AG04449 (cell line): ENCODE results near the gene KIAA0319L.

Experiments
- CTCF ChIA-PET: fragments of 350-600 bp; formaldehyde crosslinking; extraction: SDS; loops from one replicate; lab custom pipeline; 2021; ENCODE audit warnings: antibody characterized with exemption; lab: Yijun Ruan, JAX
- POLR2A ChIA-PET: fragments of 400-600, 350-600 bp; formaldehyde crosslinking; extraction: SDS; loops from one replicate; lab custom pipeline; 2020; ENCODE audit warnings: antibody characterized with exemption, inconsistent platforms; lab: Yijun Ruan, JAX
- DNase-seq: peaks from one replicate; pipeline ENCODE4 v3.0.0-alpha.2; 2010; ENCODE audit warnings: low read depth, low spot score
- H3K4me3 ChIP-seq: 2 replicates; pipeline ENCODE4 v1.5.1; 2011; ENCODE audit warnings: low read depth, mild to moderate bottlenecking, control low read depth, low read length
- CTCF ChIP-seq: IDR thresholded peaks from one replicate; pipeline ENCODE4 v1.5.1; 2011; ENCODE audit warnings: mild to moderate bottlenecking, moderate library complexity, low read length, control low read depth, inconsistent platforms; ENCODE audit not compliant: insufficient read depth; ENCODE audit errors: missing control alignments

KIAA0319L gene

GRCh38 chr1:35451125-35451528 lies 106.1 kb downstream of the KIAA0319L start:
- no peak overlapping the region for H3K4me3 ChIP-seq
- peak; percentile 88 for TF ChIP-seq CTCF
- CTCF ChIA-PET: interaction anchor here (0.6 to 13.7 kb wide), 49 partner anchors 7 to 322 kb away, joined by 3 to 326 read pairs (median 5); partner anchors contain the start of genes C1orf216, CLSPN, KIAA0319L and NCDN
- POLR2A ChIA-PET: interaction anchor here (0.7 to 2.2 kb wide), 2 partner anchors 107 to 114 kb away, joined by 3 to 7 read pairs; partner anchors contain the start of gene NCDN
- no peak for DNase-seq

DNA sequence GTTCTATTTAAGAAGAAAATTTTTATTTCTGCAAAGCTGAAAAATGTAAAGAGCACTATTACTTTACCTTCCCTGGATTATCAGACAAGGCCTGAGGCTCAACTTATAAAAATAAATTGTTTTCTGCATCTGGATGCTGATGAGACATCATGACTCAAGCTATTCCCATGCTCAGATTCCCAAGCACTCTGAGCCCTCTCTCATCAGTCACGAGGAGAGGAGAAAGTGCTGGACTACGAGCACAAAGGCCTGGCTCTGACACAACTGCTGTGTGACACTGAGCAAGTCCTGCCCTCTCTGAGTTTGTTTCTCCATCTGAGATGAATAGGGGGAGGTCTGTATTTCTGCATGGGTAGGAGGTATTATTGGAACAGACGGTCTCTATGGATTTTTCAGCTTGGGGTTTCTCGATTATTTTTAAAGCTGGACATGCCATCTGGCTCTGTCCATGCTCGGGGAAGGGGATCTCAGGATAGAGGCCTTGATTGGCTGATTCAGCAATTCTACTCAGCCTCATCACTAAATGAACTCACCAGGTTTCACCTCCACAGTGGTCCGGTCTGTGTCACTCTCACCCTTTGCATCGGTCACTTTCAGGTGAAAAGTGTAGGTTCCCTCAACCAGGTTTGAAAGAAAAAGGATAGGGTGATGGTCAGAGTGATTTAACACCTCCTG lies 107.7 kb downstream of the KIAA0319L start:
- CTCF ChIA-PET: interaction anchor here (0.6 to 13.7 kb wide), 23 partner anchors 8 to 663 kb away, joined by 3 to 326 read pairs (median 7); partner anchors contain the start of genes C1orf216, CLSPN, KIAA0319L and NCDN
- no peak overlapping the region for H3K4me3 ChIP-seq
- POLR2A ChIA-PET: no interaction called here
- DNase-seq: peak; percentile 86
- no peak for TF ChIP-seq CTCF

- CTCF ChIA-PET: interaction anchor here (0.8 to 13.7 kb wide), 13 partner anchors 9 to 324 kb away, joined by 3 to 326 read pairs (median 25); partner anchors contain the start of genes C1orf216, CLSPN, KIAA0319L and NCDN
- DNase-seq: peak; percentile 86
- TF ChIP-seq CTCF: no peak
- no peak overlapping the region for H3K4me3 ChIP-seq
- POLR2A ChIA-PET: no interaction called here
Measured at GRCh38 chr1:35448344-35448801, 108.8 kb downstream of the KIAA0319L start.

DNA sequence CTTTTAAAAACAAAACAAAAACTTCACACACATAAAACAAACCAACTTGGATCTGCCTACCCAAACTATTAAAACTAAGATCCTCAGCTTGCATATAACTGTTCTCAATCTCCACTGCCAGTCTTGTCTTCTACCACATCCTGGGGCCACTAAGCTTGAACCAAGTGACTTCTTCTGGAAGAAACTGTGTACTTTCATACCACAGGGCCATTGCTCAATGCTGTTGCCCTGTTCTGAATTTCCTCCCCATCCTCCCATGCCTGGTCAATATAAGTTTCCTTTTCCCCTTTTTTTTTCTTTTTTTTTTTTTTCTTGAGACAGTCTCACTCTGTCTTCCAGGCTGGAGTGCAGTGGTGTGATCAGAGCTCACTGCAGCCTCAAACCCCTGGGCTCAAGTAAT lies 109.9 kb downstream of the KIAA0319L start:
- TF ChIP-seq CTCF: no peak
- ChIA-PET POLR2A (no interaction called here), CTCF (interaction anchor here (0.6 to 13.7 kb wide), 9 partner anchors 9 to 325 kb away, joined by 4 to 326 read pairs (median 74); partner anchors contain the start of genes C1orf216, CLSPN, KIAA0319L and NCDN)
- H3K4me3 ChIP-seq: no peak overlapping the region
- DNase-seq: no peak

DNA sequence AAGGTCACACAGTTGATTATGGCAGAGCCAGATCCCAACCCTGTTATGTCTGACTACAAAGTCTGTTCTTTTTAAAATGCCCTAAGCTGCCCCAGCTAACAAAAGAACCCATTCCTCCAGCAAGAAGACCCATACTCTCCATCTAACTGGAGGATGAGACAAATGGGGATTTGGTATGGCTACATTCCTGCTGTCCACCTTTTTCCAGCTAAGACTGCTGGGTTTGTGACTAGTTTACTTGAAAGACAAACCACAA lies 112.8 kb downstream of the KIAA0319L start:
- no peak for TF ChIP-seq CTCF
- no peak for DNase-seq
- no peak overlapping the region for H3K4me3 ChIP-seq
- ChIA-PET POLR2A (no interaction called here), CTCF (interaction anchor here (1.0 to 13.7 kb wide), 11 partner anchors 9 to 658 kb away, joined by 3 to 222 read pairs (median 6); partner anchors contain the start of genes KIAA0319L and NCDN)
